Epithelial cell of esophagus (primary cell): ENCODE results near the gene LFNG.

Experiments
- DNase-seq: peaks from one replicate; pipeline ENCODE4 v3.0.0; 2010; ENCODE audit warnings: low read depth
- H3K4me3 ChIP-seq: 2 replicates; pipeline ENCODE4 v1.5.1; 2011; ENCODE audit warnings: mild to moderate bottlenecking, low read length, control low read depth
- CTCF ChIP-seq: IDR thresholded peaks from 2 replicates; pipeline ENCODE4 v1.5.1; 2011; ENCODE audit warnings: low read depth, mild to moderate bottlenecking, low read length, control low read depth, inconsistent platforms; ENCODE audit not compliant: insufficient read depth; ENCODE audit errors: missing control alignments

The LFNG gene

GRCh38 chr7:2542011-2542915 lies 22.7 kb downstream of the LFNG start:
- no peak for TF ChIP-seq CTCF
- DNase-seq = no peak
- no peak overlapping the region for H3K4me3 ChIP-seq

- no peak overlapping the region for H3K4me3 ChIP-seq
- no peak for DNase-seq
- no peak for TF ChIP-seq CTCF
Measured at GRCh38 chr7:2542916-2543871, 23.6 kb downstream of the LFNG start.

DNA sequence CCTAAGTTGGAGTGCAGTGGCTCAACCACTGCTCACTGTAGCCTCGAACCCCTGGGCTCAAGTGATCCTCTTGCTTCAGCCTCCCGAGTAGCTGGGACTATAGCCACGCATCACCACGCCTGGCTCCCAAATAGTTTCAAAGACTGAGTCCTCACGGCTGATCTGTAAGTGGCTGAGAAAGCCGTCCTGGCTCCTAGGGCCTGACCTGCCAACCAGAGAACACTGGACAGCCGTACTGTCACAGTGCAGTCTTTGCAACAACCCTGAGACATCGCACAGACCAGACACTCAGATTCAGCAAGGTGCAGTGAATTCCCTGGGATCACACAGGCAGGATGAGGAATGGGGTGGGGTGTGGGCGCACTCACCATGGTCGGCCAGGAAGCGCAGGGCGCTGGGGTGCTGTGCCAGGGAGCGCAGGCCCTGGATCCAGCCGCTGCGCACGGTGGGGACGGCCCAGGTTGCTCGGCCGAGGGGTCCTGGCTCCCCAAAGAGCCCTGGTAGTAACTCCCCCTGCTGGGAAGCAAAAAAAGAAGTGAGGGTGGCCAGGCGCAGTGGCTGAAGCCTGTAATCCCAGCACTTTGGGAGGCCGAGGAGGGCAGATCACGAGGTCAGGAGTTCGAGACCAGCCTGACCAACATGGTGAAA lies 25.1 kb downstream of the LFNG start:
- no peak for DNase-seq
- no peak overlapping the region for H3K4me3 ChIP-seq
- TF ChIP-seq CTCF = no peak

GRCh38 chr7:2545746-2546425 lies 26.3 kb downstream of the LFNG start:
- DNase-seq = no peak
- no peak for TF ChIP-seq CTCF
- no peak overlapping the region for H3K4me3 ChIP-seq

GRCh38 chr7:2546776-2547586 lies 27.4 kb downstream of the LFNG start:
- DNase-seq = no peak
- TF ChIP-seq CTCF = no peak
- no peak overlapping the region for H3K4me3 ChIP-seq
